Measurements from ENCODE around the gene PRKN. TPM values are rescaled to one million over a fixed set of nuclear protein-coding genes. Genes with fewer than 3 reads are reported as not detected.

Gene PRKN
- total RNA-seq, 1 donor from 2014 or later: 0.79 TPM

DNA sequence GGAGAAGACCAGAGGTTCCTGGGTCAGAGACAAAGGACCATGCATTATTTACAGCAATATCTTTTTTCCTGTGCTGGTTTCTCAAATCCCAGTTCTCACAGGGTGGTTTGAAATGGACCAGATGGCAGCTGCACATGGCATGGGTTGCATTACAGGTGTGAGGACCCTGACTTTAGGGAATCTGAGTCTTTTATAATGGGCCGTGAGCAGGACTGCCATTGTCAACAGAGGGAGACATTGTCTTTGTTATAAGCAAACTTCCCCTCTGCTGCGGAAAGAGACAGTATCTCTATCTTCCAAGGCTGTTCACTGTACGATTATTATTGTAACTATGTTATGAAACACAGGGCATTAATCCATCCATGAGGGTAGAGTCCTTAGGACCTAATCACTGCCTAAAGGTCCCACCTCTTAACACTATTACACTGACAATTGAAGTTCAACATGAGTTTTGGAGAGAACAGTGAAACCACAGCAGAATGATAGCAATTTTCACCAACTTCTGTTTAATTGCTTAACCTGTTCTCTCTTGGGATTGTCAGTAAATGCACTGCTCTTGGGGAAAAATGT is 1297.6 kb downstream of the PRKN start:
- TF ChIP-seq, protein P1, sequence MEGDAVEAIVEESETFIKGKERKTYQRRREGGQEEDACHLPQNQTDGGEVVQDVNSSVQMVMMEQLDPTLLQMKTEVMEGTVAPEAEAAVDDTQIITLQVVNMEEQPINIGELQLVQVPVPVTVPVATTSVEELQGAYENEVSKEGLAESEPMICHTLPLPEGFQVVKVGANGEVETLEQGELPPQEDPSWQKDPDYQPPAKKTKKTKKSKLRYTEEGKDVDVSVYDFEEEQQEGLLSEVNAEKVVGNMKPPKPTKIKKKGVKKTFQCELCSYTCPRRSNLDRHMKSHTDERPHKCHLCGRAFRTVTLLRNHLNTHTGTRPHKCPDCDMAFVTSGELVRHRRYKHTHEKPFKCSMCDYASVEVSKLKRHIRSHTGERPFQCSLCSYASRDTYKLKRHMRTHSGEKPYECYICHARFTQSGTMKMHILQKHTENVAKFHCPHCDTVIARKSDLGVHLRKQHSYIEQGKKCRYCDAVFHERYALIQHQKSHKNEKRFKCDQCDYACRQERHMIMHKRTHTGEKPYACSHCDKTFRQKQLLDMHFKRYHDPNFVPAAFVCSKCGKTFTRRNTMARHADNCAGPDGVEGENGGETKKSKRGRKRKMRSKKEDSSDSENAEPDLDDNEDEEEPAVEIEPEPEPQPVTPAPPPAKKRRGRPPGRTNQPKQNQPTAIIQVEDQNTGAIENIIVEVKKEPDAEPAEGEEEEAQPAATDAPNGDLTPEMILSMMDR (IDR thresholded peaks at IDR 0.05; ENCODE audit: insufficient read depth, low read length, severe bottlenecking): no peak
- no peak overlapping the region for H3K4me3 ChIP-seq (ENCODE audit: low read depth, low read length)
- FAIRE-seq: no peak
- no peaks in the 10 kb centered on the region for H3K36me3 ChIP-seq (ENCODE audit: control insufficient read depth, insufficient read depth, low read length)
- DNase-seq (ENCODE audit: low read depth): no peak
- no peaks in the 10 kb centered on the region for H3K27me3 ChIP-seq (ENCODE audit: control insufficient read depth, insufficient read depth, low read length)

DNA sequence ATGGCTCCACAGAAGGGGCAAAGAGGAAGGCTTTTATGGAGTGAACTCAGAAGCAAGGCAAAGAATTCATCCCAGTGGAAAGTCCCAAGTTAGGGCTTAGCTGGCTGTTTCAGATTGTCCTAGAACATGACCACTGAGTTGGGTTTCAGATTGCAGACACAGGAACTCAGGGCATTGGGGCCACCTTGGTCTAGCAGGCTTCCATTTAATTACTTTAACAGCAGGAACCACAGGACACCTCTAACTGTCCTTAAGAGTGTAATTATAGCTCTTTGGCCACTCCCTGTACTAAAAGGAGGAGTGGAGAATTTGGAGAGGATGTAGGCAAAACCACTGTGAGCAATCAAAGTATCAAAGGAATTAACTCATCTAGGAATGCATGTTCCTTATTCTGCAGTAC is 1303.1 kb downstream of the PRKN start:
- FAIRE-seq (no peak), DNase-seq (ENCODE audit: low read depth) (no peak)
- Histone ChIP-seq H3K4me3 (ENCODE audit: low read depth, low read length) (no peak overlapping the region), H3K36me3 (ENCODE audit: control insufficient read depth, insufficient read depth, low read length) (no peaks in the 10 kb centered on the region), H3K27me3 (ENCODE audit: control insufficient read depth, insufficient read depth, low read length) (no peaks in the 10 kb centered on the region)
- TF ChIP-seq, protein P1 (IDR thresholded peaks at IDR 0.05; ENCODE audit: insufficient read depth, low read length, severe bottlenecking): no peak

DNA sequence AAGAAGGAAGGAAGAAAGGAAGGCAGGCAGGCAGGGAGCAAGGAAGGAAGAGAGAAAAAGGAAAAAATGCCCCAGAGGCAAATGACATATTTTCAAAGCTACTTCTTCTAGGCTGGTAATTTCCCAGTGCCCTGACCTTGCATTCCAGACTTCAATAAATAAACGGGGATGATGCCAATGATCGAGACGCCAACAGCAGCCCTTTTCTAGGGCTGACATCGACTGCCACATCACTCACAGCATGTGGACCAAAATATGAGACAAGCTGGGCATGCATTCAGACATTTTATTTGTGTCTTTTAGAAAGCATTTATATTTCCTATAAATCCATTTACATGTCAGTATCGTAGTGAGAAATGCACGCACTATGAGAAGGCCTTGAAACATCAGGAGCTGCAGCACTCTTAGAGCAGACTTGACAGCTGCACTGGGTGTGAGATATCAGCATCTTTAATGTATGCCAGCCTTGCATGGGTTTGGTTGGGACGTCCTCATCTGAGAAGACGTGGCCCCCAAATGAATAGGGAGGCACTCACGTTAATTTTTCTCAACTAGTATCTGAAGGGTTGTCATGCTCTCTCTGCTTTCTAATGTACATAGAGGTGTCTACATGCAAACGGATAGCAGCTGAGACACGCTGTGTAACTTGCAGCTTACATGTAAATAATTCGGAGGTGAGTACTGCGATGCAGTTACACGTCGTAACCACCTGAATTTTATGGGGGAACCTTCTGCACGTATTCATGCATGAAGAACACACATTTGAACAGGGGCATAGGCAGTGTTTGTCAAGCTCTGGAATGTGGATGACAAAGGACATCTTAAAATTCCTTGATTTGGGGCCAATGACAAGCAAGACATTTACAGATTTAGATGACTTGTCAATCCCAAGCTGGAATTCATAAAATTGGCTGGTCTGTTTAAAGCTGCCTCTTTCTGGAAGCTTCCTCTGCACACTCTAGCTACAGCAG is 1304.6 kb downstream of the PRKN start:
- H3K4me3 ChIP-seq (ENCODE audit: low read depth, low read length): no peak overlapping the region
- TF ChIP-seq, protein P1 (IDR thresholded peaks at IDR 0.05; ENCODE audit: insufficient read depth, low read length, severe bottlenecking): no peak
- H3K27me3 ChIP-seq (ENCODE audit: control insufficient read depth, insufficient read depth, low read length): no peaks in the 10 kb centered on the region
- no peak for FAIRE-seq
- no peaks in the 10 kb centered on the region for H3K36me3 ChIP-seq (ENCODE audit: control insufficient read depth, insufficient read depth, low read length)
- no peak for DNase-seq (ENCODE audit: low read depth)

DNA sequence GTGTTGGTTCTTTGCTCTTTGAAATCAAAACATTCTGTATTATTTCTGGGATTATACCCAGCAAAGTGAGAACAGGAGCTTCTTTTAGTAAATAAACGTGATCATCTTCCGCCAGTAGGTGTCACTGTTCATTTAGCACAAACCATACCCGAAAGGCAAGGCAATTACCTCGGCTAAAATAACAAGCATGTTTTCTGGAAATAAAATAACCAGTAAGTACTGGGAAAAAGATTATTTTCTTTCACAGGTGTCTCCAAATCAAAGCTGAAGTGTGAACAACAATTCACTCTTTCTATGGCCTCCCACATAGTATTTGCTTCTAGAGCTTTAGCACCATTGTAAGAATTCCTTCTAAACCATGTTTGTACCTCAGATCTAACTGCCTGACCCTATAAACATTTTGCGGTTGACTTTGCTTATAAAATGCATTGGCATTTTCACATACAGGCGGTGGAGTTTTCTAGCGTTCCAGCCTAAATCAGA is 1309.1 kb downstream of the PRKN start:
- Histone ChIP-seq H3K36me3 (ENCODE audit: control insufficient read depth, insufficient read depth, low read length) (no peaks in the 10 kb centered on the region), H3K27me3 (ENCODE audit: control insufficient read depth, insufficient read depth, low read length) (peaks cover 3% of the 10 kb centered on the region), H3K4me3 (ENCODE audit: low read depth, low read length) (no peak overlapping the region)
- DNase-seq (ENCODE audit: low read depth): peak; percentile 69
- TF ChIP-seq, protein P1 (IDR thresholded peaks at IDR 0.05; ENCODE audit: insufficient read depth, low read length, severe bottlenecking): peak; percentile 53
- FAIRE-seq: no peak

DNA sequence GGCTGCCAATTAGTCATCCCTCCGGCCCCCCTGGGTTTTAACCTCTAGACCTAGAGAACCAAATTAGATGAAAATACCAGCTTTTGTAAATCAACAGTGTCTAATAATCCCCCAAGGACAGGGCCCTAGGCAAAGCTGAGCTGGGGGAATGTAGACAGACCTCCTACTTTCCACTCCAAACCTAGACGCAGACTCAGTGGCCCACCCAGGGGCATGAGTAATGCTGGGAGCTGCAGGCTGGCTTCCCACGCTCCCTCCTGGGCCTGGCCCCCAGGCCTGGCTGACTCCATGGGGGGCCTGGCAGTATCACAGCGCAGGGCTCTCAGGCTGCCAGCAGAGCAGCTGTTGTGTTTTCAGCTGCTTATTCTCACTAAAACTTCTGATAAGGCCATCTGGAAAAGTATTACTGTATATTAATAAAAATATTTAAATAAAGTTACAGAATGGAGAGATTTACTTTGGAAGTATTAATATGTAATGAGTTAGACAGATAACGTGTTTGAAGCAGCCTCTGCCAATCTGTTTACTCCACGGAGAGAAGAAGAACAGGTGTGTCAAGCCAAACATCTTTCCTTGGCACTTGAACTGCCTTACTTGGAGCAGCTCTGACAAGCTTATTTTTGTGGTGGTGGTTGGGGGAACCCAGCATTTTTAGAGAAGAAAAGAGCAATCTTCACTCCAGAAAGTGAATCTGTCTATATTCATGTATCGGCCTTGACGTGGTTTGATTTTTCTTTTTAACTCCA is 1309.7 kb downstream of the PRKN start:
- Histone ChIP-seq H3K27me3 (ENCODE audit: control insufficient read depth, insufficient read depth, low read length) (peaks cover 3% of the 10 kb centered on the region), H3K4me3 (ENCODE audit: low read depth, low read length) (no peak overlapping the region), H3K36me3 (ENCODE audit: control insufficient read depth, insufficient read depth, low read length) (no peaks in the 10 kb centered on the region)
- DNase-seq (ENCODE audit: low read depth) (no peak), FAIRE-seq (no peak)
- TF ChIP-seq, protein P1 (IDR thresholded peaks at IDR 0.05; ENCODE audit: insufficient read depth, low read length, severe bottlenecking): no peak

Data from bronchial epithelial cell (primary cell).